Thyroid gland (tissue), 4 donors: ENCODE measurements around the gene ABCA12.

Experiments
- CTCF ChIP-seq, 6 experiments: fragments of 200-600 bp in 3 of 6; fragments of 450-650 bp in 3 of 6; sonication (generic) in 3 of 6; IDR thresholded peaks; one replicate each; pipeline ENCODE4 v1.5.1; 2016 to 2019; ENCODE audit warnings: antibody characterized with exemption in 6 of 6, mild to moderate bottlenecking in 2 of 6, inconsistent platforms in 1 of 6, moderate library complexity in 1 of 6
- POLR2A ChIP-seq, 2 donors: fragments of 450-650 bp; IDR thresholded peaks; one replicate each; pipeline ENCODE4 v1.6.1; 2017; ENCODE audit warnings: antibody characterized with exemption in 2 of 2, mild to moderate bottlenecking in 2 of 2, moderate library complexity in 1 of 2

- TF ChIP-seq CTCF (IDR thresholded peaks at IDR 0.05) (no peak), POLR2A (IDR thresholded peaks at IDR 0.05) (no peak)
Measured at GRCh38 chr2:215055891-215056290, 82.5 kb downstream of the ABCA12 start.
